VCaP (cell line): ENCODE measurements around the gene AK3.
"Not testable (repeated sequence)": the region's sequence is repeated elsewhere in the genome, so short reads cannot be mapped to it uniquely, and the experiment has no call there.

Experiments
- H3K27ac ChIP-seq: fragments of 450-650 bp; 2 replicates; pipeline ENCODE4 v1.5.1; 2017
- TF ChIP-seq, protein P1 (sequence below): fragments of 450-650 bp; conservative IDR thresholded peaks from 2 replicates; pipeline ENCODE4 v1.5.1; 2017; ENCODE audit warnings: mild to moderate bottlenecking, moderate library complexity

AK3 gene

GRCh38 chr9:4663956-4664355 lies 77.0 kb downstream of the AK3 start:
- TF ChIP-seq, protein P1, sequence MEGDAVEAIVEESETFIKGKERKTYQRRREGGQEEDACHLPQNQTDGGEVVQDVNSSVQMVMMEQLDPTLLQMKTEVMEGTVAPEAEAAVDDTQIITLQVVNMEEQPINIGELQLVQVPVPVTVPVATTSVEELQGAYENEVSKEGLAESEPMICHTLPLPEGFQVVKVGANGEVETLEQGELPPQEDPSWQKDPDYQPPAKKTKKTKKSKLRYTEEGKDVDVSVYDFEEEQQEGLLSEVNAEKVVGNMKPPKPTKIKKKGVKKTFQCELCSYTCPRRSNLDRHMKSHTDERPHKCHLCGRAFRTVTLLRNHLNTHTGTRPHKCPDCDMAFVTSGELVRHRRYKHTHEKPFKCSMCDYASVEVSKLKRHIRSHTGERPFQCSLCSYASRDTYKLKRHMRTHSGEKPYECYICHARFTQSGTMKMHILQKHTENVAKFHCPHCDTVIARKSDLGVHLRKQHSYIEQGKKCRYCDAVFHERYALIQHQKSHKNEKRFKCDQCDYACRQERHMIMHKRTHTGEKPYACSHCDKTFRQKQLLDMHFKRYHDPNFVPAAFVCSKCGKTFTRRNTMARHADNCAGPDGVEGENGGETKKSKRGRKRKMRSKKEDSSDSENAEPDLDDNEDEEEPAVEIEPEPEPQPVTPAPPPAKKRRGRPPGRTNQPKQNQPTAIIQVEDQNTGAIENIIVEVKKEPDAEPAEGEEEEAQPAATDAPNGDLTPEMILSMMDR: no peak
- H3K27ac ChIP-seq: peak overlapping the region; percentile 95

GRCh38 chr9:4662989-4663792 lies 77.8 kb downstream of the AK3 start:
- TF ChIP-seq, protein P1: no peak
- H3K27ac ChIP-seq: peak overlapping the region; percentile 95

- TF ChIP-seq, protein P1: peak; percentile 81
Measured at GRCh38 chr9:4662108-4662988, 78.7 kb downstream of the AK3 start, which contains the start of gene PLPP6. Gene PLPP6 (plus strand): TSS chr9:4662294. CDS start chr9:4662376, 82 bp downstream.

DNA sequence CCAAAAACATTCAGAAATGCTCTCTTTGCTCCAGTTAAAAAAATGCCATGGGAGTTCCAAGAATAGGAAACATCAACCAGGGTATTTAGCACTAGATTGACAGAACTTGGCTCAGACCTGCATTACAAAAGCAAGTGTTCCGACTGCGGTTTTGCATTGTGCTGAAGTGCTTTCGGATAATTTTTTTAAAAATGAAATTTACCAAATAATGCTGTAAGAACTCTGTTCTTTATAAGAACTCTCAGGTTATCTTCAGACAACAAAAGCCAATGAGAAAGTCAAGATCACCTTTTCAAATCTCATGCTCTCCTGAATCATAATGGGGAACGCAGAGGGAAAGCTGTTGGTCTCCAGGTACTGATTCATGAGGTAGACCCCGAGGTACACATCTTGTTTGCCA lies 79.4 kb downstream of the AK3 start:
- TF ChIP-seq, protein P1: no peak

More at GRCh38 chr9:4662108-4662988, 78.7 kb downstream of the AK3 start, which contains the start of gene PLPP6:
- peak within 1 kb of the TSS; percentile 95 for H3K27ac ChIP-seq

DNA sequence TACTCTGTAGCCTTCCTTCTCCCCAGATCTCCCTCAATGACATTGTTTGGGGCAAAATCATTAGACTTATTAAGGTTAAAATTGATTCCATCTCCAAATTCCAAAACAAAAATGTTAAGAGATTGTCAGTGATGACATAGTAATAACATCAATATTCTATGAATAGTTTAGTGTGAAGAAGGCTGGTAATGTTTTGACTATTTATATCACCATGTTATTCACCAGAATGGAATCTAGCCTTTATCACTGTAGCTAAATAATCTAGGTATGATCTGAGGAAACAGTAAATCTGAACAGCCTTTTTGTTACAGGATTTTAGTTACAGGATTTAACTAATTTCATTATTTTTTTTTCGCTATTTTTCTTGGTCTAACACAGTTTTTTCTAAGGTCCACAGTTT lies 79.8 kb downstream of the AK3 start:
- peak overlapping the region; percentile 95 for H3K27ac ChIP-seq

More for the DNA sequence above, 79.4 kb downstream of the AK3 start:
- H3K27ac ChIP-seq: peak overlapping the region; percentile 95

GRCh38 chr9:4660665-4661064 lies 80.3 kb downstream of the AK3 start:
- not testable (repeated sequence) for H3K27ac ChIP-seq

More for the DNA sequence above, 79.8 kb downstream of the AK3 start:
- TF ChIP-seq, protein P1: no peak
